ELF-1 (cell line): ENCODE data around the gene JAKMIP2.
"Not testable (repeated sequence)": the region's sequence is repeated elsewhere in the genome, so short reads cannot be mapped to it uniquely, and the experiment has no call there.

ENCODE experiments used
- DNase-seq: peaks from one replicate; pipeline ENCODE4 v3.0.0-alpha.2; 2016; ENCODE audit warnings: low read depth, low spot score

JAKMIP2 gene

DNA sequence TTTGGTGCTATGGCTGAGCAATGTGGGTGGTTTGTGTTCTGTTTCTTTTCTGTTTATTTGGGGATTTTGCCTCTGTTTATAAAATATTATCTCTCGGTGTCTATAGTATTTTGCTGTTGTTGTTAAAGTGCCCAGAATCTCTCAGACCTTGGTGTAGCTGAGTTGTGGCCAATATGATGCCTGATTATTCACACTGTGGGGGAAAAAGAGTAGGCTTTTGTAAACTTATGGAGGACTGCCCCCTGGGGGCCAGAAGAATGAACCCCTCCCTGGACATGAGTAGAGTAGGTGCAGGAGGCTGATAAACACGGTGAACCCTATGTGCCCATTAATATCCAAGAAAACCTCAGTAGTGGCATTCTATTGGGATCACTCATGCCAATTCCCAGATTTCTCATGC, 223.7 kb downstream of the JAKMIP2 start:
- DNase-seq = peak; percentile 58

DNA sequence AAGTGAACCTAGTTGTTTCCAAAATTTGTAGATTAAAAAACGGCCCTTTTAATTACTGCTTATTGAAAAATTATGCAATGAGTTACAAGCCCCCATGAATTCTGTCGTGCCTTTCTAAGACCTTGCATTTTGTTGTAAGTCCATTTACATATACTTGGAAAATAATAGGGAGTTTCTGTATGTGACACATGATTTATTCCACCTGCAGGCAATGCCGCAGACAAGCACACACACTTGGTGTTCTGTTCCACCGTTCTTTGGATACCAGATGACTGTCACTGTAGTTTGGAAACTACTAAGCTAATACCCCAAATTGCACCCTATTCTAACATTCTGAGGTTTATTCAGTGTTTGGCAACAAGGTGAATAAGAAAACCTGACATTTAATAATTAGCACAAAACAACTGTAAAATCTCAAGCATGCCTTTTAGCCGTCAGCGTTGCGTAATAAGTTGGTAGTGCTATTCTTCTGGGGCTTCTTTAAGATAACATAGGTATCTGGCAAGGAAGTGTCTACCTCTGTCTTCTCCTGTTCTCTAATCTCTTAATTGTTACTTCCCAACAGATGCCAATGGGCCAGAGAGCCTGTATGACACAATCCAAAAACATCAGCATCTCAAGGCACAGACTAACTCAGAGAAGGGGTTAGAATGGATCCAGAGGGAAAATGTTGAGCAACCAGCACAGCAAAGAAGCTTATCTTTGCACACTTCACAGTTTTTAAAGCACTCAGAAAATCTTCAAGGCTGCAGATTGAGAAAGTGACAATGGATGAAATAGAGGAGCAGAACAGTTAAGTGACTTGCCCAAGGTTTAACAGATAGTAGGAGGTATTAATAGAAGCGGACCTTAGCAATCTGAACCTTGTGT, 224.4 kb downstream of the JAKMIP2 start:
- no peak for DNase-seq

DNA sequence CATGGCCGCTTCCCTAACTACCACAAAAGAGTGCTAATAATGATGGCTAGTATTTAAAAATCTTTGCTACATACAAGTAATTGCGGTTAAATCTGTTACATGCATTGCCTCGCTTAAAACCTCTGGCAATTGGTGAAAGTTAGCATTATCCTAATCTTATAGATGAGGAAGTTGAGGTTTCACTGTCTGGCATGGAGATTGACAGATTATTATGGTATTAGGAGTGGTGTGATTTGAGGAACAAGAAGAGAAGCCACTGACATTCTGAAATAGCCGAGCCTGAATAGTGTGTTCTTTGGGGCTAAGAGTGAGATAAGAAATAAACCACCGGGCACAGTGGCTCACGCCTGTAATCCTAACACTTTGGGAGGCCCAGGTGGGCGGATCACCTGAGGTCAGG, 227.4 kb downstream of the JAKMIP2 start:
- DNase-seq = no peak

DNA sequence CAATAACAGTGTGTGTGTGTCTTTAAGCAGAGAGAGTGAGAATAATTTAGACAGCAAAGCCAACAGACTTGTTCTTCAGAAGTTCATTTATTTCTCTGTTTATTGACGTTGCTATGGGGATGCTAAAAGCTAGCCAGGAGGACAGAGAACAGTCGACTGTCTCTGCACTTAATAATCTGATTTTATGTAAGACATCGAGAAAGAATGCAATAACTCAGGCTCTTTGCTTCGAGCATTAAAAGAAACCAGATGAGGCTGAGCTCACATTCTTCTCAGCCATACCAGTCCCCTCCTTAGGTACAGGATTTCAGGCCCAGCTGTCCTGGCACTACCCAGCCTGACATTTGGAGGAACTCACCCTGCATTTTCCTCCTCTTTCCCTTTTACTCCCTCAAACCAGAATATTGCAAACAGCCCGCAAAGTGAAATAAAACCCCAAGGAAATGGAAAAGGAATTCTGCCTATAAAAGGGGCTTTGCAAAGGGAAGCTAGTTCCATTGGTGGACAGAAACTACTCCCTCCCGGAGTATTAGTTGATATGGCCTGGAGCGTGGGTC, 228.2 kb downstream of the JAKMIP2 start:
- no peak for DNase-seq

DNA sequence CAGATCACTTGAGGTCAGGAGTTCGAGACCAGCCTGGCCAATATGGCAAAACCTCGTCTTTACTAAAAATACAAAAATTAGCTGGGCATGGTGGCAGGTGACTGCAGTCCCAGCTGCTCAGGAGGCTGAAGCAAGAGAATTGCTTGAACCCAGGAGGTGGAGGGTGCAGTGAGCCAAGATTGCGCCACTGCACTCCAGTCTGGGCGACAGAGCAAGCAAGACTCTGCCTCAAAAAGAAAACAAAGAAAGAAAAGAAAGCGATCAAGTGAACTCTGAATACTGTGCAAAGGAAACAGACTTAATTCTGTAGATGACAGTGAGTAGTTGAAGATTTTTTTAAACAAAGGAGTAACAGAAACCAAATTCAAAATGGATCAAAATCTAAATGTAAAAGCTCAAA, 228.7 kb downstream of the JAKMIP2 start:
- not testable (repeated sequence) for DNase-seq

DNA sequence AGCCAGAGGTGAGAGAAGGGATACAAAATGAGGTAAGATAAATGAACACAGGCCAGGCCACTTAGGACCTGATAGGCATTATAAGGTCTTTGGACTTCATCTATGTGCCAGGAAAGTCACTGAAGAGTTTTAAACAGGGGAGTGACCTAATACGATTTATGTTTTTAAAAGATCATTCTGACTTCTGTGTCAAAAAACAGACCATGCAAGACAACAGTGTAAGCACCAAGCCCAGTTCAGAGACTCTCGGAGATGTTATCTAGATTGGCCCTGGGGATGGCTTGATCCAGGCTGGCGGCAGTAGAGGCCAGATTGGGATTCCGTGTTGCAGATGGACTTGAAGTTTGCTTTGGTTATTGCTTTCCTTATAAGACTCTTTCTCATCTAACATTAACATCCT, 229.6 kb downstream of the JAKMIP2 start:
- no peak for DNase-seq

DNA sequence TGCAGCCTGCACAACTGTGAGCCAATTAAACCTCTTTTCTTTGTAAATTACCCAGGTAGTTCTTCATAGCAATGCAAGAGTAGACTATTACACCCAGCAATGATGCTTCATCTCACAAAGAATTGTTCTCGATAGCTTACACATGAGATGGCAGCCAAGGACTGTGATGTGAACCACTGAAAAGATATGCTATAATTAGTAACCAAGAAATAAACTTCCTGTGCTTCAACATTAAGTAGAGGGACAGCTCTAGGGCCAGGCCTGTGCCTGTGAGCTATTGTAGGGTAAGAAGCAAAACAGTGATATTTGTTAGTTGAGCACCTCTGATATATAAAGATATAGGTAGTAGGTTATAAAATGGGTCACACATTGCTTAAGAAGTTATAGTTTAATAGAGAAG, 230.9 kb downstream of the JAKMIP2 start:
- no peak for DNase-seq

DNA sequence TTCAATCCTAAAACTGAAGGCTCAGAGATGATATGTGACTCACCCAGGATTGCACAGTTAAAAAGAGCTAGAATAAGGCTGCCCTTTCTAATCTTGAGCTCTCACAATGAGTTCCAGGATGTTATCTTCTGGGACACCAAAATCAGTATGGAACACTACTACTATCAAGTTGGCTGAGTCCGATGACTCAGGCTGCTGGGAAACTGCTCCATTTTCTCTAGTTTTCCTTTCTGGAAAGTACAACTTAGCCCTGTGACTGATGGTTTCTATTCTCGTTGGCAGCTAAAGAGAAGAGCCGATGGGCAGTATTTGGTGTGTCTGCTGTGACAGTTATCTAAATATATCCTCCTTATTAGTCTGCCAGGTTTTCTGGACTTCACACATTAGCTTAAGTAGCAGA, 234.8 kb downstream of the JAKMIP2 start:
- no peak for DNase-seq

DNA sequence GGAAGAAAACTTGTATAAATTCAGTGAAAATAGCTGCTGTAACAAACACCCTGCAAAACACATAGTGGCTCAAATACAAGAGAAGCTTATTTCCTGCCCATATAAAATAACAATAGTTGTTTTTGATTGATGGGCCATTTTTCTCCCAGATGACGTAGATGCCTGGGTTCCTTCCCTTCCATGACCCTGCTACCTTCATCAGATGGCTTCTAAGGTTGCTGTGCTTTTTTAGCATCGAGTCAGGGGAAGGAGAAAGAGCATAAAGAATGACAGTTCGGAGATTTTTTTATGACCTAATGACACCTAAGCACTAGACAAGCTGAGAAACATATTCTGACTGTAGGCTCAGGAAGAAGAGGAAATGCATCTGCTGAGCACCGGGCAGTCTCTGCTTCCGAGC, 238.0 kb downstream of the JAKMIP2 start:
- DNase-seq = no peak

DNA sequence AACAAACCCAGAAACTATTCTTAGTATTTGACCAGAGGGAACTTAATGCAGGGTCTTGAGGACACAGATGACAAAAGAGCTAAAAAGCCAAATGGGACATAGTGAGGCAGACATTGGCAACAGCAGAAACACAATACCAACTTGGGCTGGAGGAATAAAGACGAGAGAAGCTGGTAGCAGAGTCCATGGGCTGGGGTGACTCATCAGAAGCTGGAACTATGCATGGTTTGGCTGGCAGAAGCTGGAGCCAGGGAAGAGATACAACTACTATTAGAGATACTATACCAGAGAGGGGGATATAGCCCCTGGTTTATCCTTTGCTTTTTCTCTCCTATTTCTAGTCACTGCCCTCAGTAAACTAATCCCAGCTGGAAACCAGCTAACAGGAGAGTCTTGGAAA, 243.5 kb downstream of the JAKMIP2 start:
- DNase-seq = no peak

DNA sequence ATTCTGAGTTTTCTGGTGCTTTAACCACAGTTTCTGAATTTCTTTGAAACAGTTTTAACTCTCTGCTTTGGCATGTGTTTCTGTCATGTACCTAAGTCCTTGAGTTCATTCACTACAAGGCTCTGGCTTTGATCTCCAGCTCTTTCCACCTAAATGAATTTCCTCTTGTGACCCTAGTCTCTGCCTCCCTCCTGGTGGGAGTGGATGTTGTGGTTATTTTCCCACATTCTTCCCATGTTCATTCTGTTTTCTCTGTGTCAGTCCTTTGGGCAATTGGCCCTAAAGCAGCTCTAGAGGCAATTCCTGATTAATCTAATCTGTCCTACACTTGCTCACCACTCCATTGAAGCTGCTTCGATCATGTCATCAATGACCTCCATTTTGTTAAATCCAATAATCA, 244.3 kb downstream of the JAKMIP2 start:
- DNase-seq = no peak
